ENCODE results near the gene RBM14.
"Not testable (repeated sequence)": the region's sequence is repeated elsewhere in the genome, so short reads cannot be mapped to it uniquely, and the experiment has no call there.

RBM14 gene

GRCh38 chr11:66616379-66617154 lies at the start of gene RBM14:
Gene RBM14, plus strand, starts transcription at chr11:66616630. Its CDS starts 91 bp downstream, at chr11:66616721.
- DNase-seq: peak; percentile 100

- no peak for DNase-seq
Observed at GRCh38 chr11:66567787-66568123, 48.7 kb upstream of the RBM14 start.

- DNase-seq: peak; percentile 97
Observed at GRCh38 chr11:66568124-66568916, 48.1 kb upstream of the RBM14 start, which contains the start of gene CTSF. Gene CTSF, minus strand, starts transcription at chr11:66568606. Its CDS starts 120 bp downstream, at chr11:66568486.

- no peak for DNase-seq
Observed at GRCh38 chr11:66569076-66569475, 47.4 kb upstream of the RBM14 start.

GRCh38 chr11:66570079-66570849 lies 46.2 kb upstream of the RBM14 start:
- DNase-seq: no peak

- DNase-seq: no peak
Observed at GRCh38 chr11:66570850-66571180, 45.6 kb upstream of the RBM14 start.

GRCh38 chr11:66579017-66579606 lies 37.3 kb upstream of the RBM14 start:
- DNase-seq: peak; percentile 75

GRCh38 chr11:66580803-66581202 lies 35.6 kb upstream of the RBM14 start:
- DNase-seq: no peak

- DNase-seq: no peak
Observed at GRCh38 chr11:66581261-66581660, 35.2 kb upstream of the RBM14 start.

- DNase-seq: not testable (repeated sequence)
Observed at GRCh38 chr11:66582565-66583147, 33.8 kb upstream of the RBM14 start.

GRCh38 chr11:66585447-66585846 lies 31.0 kb upstream of the RBM14 start:
- DNase-seq: not testable (repeated sequence)

- no peak for DNase-seq
Observed at GRCh38 chr11:66586136-66586535, 30.3 kb upstream of the RBM14 start.

GRCh38 chr11:66589315-66589714 lies 27.1 kb upstream of the RBM14 start:
- DNase-seq: not testable (repeated sequence)

- DNase-seq: no peak
Observed at GRCh38 chr11:66589996-66590675, 26.3 kb upstream of the RBM14 start.

- no peak for DNase-seq
Observed at GRCh38 chr11:66591175-66591574, 25.3 kb upstream of the RBM14 start.

- peak; percentile 99 for DNase-seq
Observed at GRCh38 chr11:66592457-66593302, 23.8 kb upstream of the RBM14 start, which contains the start of the genes CCDC87 and CCS. Gene CCDC87, minus strand, starts transcription at chr11:66593063. Its CDS starts 48 bp downstream, at chr11:66593015. Gene CCS, plus strand, starts transcription at chr11:66593185. Its CDS starts 77 bp downstream, at chr11:66593262.

- peak; percentile 65 for DNase-seq
Observed at GRCh38 chr11:66593303-66593635, 23.2 kb upstream of the RBM14 start.

GRCh38 chr11:66593650-66594049 lies 22.8 kb upstream of the RBM14 start:
- no peak for DNase-seq

- no peak for DNase-seq
Observed at GRCh38 chr11:66595245-66595904, 21.1 kb upstream of the RBM14 start.

- DNase-seq: no peak
Observed at GRCh38 chr11:66598993-66599392, 17.4 kb upstream of the RBM14 start.

All from DMS53 (cell line).